SK-N-SH treated with all-trans-retinoic acid at 6 μM for 48 hours (cell line): ENCODE data around the gene PAEP.

Source experiments
- ATAC-seq: fragments of 200-7000 bp; cut with Tn5 transposase; 3 replicates; pipeline ENCODE4 v1.9.1; 2020; ENCODE audit warnings: mild to moderate bottlenecking, moderate library complexity
- ARNTL ChIP-seq: fragments of 450-650 bp; formaldehyde crosslinking; IDR thresholded peaks from 2 replicates; pipeline ENCODE4 v1.5.0; 2020; ENCODE audit warnings: low read depth, mild to moderate bottlenecking, moderate library complexity, borderline replicate concordance
- CREB5 ChIP-seq: fragments of 250-450 bp; sonication (Bioruptor Pico); IDR thresholded peaks from 2 replicates; pipeline ENCODE4 v1.5.1; 2020; ENCODE audit warnings: low read depth, mild to moderate bottlenecking, moderate library complexity
- CSDC2 ChIP-seq: fragments of 250-450 bp; sonication (Bioruptor Pico); IDR thresholded peaks from 2 replicates; pipeline ENCODE4 v1.5.0; 2020; ENCODE audit warnings: mild to moderate bottlenecking, moderate library complexity
- ESRRG ChIP-seq: fragments of 250-450 bp; sonication (Bioruptor Pico); IDR thresholded peaks from 2 replicates; pipeline ENCODE4 v1.6.1; 2021; ENCODE audit warnings: mild to moderate bottlenecking
- GLIS3 ChIP-seq: fragments of 250-450 bp; sonication (Bioruptor Pico); IDR thresholded peaks from 2 replicates; pipeline ENCODE4 v1.5.0; 2020; ENCODE audit warnings: mild to moderate bottlenecking, moderate library complexity
- ISL1 ChIP-seq: fragments of 250-450 bp; sonication (Bioruptor Pico); IDR thresholded peaks from 2 replicates; pipeline ENCODE4 v2.1.2; 2022; ENCODE audit warnings: mild to moderate bottlenecking, moderate library complexity
- OSR1 ChIP-seq: fragments of 250-450 bp; sonication (Bioruptor Pico); IDR thresholded peaks from 2 replicates; pipeline ENCODE4 v1.8.0; 2022; ENCODE audit warnings: moderate library complexity, mild to moderate bottlenecking, inconsistent platforms
- POU6F1 ChIP-seq: fragments of 250-450 bp; sonication (Bioruptor Pico); IDR thresholded peaks from 2 replicates; pipeline ENCODE4 v1.8.0; 2021; ENCODE audit warnings: low read depth, mild to moderate bottlenecking, moderate library complexity, borderline replicate concordance
- PPARA ChIP-seq: fragments of 250-450 bp; sonication (Bioruptor Pico); IDR thresholded peaks from 2 replicates; pipeline ENCODE4 v1.5.0; 2020; ENCODE audit warnings: mild to moderate bottlenecking, borderline replicate concordance
- RARB ChIP-seq: fragments of 250-450 bp; sonication (Bioruptor Pico); IDR thresholded peaks from 2 replicates; pipeline ENCODE4 v1.8.0; 2021; ENCODE audit warnings: mild to moderate bottlenecking, moderate library complexity
- SNAI2 ChIP-seq: fragments of 250-450 bp; sonication (Bioruptor Pico); IDR thresholded peaks from 2 replicates; pipeline ENCODE4 v1.5.0; 2020; ENCODE audit warnings: mild to moderate bottlenecking, moderate library complexity
- TCF4 ChIP-seq: fragments of 250-450 bp; sonication (Bioruptor Pico); IDR thresholded peaks from 2 replicates; pipeline ENCODE4 v1.8.0; 2021; ENCODE audit warnings: mild to moderate bottlenecking, moderate library complexity, borderline replicate concordance
- TOX ChIP-seq: fragments of 250-450 bp; sonication (Bioruptor Pico); IDR thresholded peaks from 2 replicates; pipeline ENCODE4 v1.8.0; 2021; ENCODE audit warnings: mild to moderate bottlenecking, moderate library complexity, borderline replicate concordance
- ZC3H10 ChIP-seq: fragments of 250-450 bp; sonication (Bioruptor Pico); IDR thresholded peaks from 2 replicates; pipeline ENCODE4 v1.5.1; 2021; ENCODE audit warnings: mild to moderate bottlenecking, moderate library complexity
- ZFP3 ChIP-seq: fragments of 250-450 bp; sonication (Bioruptor Pico); IDR thresholded peaks from 2 replicates; pipeline ENCODE4 v1.5.0; 2020; ENCODE audit warnings: mild to moderate bottlenecking, moderate library complexity
- ZFP30 ChIP-seq: fragments of 450-650 bp; formaldehyde crosslinking; IDR thresholded peaks from 2 replicates; pipeline ENCODE4 v1.5.0; 2022; ENCODE audit warnings: mild to moderate bottlenecking, moderate library complexity
- ZNF565 ChIP-seq: fragments of 450-650 bp; formaldehyde crosslinking; conservative IDR thresholded peaks from 2 replicates; pipeline ENCODE4 v1.5.0; 2020; ENCODE audit warnings: low read depth, mild to moderate bottlenecking, moderate library complexity
- ZNF70 ChIP-seq: fragments of 450-650 bp; formaldehyde crosslinking; IDR thresholded peaks from 2 replicates; pipeline ENCODE4 v1.5.0; 2020; ENCODE audit warnings: mild to moderate bottlenecking, moderate library complexity
- ZNF8 ChIP-seq: fragments of 450-650 bp; formaldehyde crosslinking; IDR thresholded peaks from 2 replicates; pipeline ENCODE4 v1.5.0; 2020; ENCODE audit warnings: mild to moderate bottlenecking, moderate library complexity
- TF ChIP-seq, protein P1 (sequence below): fragments of 250-450 bp; sonication (Bioruptor Pico); IDR thresholded peaks from 2 replicates; pipeline ENCODE4 v1.5.1; 2021; ENCODE audit warnings: mild to moderate bottlenecking, moderate library complexity
- TF ChIP-seq, protein P2 (sequence below): fragments of 250-450 bp; sonication (Bioruptor Pico); IDR thresholded peaks from 2 replicates; pipeline ENCODE4 v1.8.0; 2020; ENCODE audit warnings: mild to moderate bottlenecking, moderate library complexity, borderline replicate concordance
- TF ChIP-seq, protein P3 (sequence below): fragments of 250-450 bp; sonication (Bioruptor Pico); IDR thresholded peaks from 2 replicates; pipeline ENCODE4 v1.5.0; 2020; ENCODE audit warnings: mild to moderate bottlenecking, moderate library complexity

Gene PAEP

DNA sequence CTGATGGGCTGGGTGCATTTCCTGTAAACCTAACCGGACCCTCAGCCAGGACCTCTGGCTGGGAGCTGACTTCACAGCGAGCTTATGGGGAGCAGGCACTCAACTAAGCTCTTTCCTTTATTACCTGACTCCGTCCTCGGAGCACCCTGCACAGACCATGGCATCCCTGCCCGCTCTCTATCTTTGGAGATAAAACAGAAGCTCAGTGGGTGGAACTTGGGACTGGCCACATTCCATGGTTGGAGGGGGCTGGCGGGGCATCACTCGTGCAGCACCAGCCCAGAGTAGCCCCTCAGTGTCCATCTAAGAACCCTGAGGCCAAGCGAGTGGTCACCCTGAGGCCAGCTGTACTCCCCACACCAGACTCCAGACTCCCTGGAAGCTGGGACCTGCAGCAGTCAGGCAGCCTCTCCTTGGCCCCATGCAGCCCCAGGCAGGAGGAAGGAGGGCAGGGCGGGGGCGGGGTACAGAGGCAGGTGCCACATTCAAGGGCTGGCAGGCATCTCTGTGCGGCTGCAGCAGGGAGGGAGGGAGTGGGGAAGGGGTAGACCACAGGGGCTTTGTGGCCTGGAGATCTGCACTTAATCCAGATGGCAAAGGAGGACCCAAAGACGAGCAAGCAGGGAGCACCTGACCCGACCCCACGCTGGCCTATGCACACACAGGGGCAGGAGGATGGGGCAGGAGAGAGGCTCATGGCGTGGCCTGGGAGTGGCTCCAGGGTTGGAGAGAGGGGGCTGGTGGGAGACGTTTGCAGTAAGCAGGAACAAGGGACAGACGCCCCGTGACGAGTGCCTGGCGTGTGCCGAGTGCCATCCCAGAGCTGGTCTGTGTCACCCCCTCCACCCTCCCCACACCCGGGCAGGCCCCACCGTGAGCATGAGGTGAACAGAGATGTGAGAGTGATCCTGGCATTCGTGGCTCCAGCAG, 51.7 kb downstream of the PAEP start:
- TF ChIP-seq ISL1 (CRISPR knock-in tag) = no peak
- no peak for TF ChIP-seq GLIS3 (CRISPR knock-in tag)
- TF ChIP-seq TOX (CRISPR knock-in tag) = no peak
- TF ChIP-seq ESRRG (CRISPR knock-in tag) = no peak
- TF ChIP-seq CSDC2 = no peak
- TF ChIP-seq POU6F1 = no peak
- no peak for TF ChIP-seq PPARA (CRISPR knock-in tag)
- TF ChIP-seq SNAI2 = no peak
- TF ChIP-seq ZNF8 (CRISPR knock-in tag) = no peak
- TF ChIP-seq TCF4 = no peak
- no peak for TF ChIP-seq ZC3H10 (CRISPR knock-in tag)
- no peak for TF ChIP-seq OSR1 (CRISPR knock-in tag)
- no peak for TF ChIP-seq ZNF565 (CRISPR knock-in tag)
- no peak for TF ChIP-seq ZNF70 (CRISPR knock-in tag)
- TF ChIP-seq, protein P1, sequence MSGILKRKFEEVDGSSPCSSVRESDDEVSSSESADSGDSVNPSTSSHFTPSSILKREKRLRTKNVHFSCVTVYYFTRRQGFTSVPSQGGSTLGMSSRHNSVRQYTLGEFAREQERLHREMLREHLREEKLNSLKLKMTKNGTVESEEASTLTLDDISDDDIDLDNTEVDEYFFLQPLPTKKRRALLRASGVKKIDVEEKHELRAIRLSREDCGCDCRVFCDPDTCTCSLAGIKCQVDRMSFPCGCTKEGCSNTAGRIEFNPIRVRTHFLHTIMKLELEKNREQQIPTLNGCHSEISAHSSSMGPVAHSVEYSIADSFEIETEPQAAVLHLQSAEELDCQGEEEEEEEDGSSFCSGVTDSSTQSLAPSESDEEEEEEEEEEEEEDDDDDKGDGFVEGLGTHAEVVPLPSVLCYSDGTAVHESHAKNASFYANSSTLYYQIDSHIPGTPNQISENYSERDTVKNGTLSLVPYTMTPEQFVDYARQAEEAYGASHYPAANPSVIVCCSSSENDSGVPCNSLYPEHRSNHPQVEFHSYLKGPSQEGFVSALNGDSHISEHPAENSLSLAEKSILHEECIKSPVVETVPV (CRISPR knock-in tag) = no peak
- TF ChIP-seq ARNTL (CRISPR knock-in tag) = no peak
- no peak for TF ChIP-seq CREB5
- no peak for TF ChIP-seq RARB (CRISPR knock-in tag)
- TF ChIP-seq, all 23 proteins: peak for 0
- no peak for ATAC-seq

DNA sequence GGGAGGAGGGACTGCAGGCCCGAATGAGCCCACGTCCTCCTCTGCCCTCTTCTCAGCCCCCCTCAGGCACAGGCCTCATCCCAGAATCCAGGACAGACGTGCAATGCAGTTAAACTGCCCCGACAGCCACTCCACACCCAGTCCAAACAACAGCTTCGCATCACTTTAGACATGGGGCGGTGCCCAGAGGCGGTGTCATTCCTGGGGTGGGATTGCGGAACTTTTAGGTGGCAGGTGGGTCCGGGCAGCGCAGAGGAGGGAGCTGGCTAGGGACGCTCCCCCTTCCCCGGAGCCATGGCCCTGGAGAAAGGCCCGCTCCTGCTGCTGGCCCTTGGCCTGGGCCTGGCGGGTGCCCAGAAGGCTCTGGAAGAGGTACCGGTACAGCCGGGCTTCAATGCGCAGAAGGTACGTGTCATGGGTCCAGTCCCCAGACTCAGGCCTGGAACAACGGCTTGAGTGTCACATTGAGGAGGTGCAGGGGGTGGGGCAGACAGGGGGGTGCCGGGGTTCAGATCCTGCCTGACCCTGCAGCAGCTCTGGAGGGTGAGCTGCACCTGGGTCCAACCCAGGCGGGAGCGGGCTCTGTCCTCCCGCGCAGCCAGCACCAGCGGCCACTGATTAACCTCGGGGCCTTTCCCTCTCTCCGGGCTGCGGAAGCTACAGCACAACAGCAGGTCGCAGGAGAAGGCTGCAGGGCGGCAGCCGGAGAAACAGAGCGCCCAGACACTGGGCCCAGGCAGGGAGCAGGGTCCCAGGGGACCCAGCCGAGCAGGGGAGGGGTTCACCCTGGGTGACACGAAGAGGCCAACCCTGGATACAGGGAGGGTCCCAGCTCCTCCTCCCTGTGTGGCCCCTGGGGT, 52.6 kb downstream of the PAEP start:
- ATAC-seq = no peak
- no peak for TF ChIP-seq ZFP30 (CRISPR knock-in tag)
- TF ChIP-seq, all 23 proteins: peak for 0

DNA sequence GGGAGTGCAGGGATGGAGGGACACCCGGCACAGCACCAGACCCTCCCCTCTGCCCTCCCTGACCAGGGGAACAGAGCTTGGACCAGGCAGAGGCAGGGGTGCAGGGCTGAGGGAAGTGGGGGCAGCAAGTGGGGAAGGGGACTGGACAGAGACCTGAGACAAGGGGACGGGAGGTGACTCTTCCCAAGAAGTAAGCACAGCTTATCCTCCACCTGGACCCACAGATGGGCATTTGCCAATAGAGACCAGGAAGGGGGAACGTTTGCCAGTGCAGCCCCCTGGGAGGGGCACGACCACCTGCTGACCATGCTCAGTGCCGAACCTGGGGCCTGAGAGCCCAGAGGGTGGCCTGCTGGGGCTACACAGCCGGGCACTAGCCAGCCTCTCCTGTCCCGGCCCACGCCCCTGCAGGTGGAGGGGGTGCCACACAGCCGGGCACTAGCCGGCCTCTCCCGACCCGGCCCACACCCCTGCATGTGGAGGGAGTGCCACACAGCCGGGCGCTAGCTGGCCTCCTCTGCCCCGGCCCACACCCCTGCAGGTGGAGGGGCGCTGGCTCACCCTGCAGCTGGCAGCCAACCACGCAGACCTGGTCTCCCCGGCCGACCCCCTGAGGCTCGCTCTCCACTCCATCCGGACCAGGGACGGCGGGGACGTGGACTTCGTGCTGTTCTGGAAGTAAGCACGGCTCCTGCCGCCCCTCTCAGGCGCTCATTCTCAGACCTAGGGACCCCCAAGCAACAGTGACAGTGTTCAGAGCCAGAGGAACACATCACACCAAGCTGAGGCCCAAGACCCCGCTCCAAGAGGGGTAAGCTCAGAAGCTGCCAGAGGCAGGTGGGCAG, 53.5 kb downstream of the PAEP start:
- TF ChIP-seq ZNF70 (CRISPR knock-in tag) = no peak
- no peak for TF ChIP-seq SNAI2

GRCh38 chr9:135615666-135616618, 54.4 kb downstream of the PAEP start:
- ATAC-seq = no peak
- TF ChIP-seq ZFP3 (CRISPR knock-in tag) (no peak), ZFP30 (CRISPR knock-in tag) (no peak), ZNF8 (CRISPR knock-in tag) (no peak), CREB5 (no peak), ZC3H10 (CRISPR knock-in tag) (no peak), SNAI2 (no peak)
- TF ChIP-seq, protein P2, sequence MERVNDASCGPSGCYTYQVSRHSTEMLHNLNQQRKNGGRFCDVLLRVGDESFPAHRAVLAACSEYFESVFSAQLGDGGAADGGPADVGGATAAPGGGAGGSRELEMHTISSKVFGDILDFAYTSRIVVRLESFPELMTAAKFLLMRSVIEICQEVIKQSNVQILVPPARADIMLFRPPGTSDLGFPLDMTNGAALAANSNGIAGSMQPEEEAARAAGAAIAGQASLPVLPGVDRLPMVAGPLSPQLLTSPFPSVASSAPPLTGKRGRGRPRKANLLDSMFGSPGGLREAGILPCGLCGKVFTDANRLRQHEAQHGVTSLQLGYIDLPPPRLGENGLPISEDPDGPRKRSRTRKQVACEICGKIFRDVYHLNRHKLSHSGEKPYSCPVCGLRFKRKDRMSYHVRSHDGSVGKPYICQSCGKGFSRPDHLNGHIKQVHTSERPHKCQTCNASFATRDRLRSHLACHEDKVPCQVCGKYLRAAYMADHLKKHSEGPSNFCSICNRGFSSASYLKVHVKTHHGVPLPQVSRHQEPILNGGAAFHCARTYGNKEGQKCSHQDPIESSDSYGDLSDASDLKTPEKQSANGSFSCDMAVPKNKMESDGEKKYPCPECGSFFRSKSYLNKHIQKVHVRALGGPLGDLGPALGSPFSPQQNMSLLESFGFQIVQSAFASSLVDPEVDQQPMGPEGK = no peak
- TF ChIP-seq, protein P3, sequence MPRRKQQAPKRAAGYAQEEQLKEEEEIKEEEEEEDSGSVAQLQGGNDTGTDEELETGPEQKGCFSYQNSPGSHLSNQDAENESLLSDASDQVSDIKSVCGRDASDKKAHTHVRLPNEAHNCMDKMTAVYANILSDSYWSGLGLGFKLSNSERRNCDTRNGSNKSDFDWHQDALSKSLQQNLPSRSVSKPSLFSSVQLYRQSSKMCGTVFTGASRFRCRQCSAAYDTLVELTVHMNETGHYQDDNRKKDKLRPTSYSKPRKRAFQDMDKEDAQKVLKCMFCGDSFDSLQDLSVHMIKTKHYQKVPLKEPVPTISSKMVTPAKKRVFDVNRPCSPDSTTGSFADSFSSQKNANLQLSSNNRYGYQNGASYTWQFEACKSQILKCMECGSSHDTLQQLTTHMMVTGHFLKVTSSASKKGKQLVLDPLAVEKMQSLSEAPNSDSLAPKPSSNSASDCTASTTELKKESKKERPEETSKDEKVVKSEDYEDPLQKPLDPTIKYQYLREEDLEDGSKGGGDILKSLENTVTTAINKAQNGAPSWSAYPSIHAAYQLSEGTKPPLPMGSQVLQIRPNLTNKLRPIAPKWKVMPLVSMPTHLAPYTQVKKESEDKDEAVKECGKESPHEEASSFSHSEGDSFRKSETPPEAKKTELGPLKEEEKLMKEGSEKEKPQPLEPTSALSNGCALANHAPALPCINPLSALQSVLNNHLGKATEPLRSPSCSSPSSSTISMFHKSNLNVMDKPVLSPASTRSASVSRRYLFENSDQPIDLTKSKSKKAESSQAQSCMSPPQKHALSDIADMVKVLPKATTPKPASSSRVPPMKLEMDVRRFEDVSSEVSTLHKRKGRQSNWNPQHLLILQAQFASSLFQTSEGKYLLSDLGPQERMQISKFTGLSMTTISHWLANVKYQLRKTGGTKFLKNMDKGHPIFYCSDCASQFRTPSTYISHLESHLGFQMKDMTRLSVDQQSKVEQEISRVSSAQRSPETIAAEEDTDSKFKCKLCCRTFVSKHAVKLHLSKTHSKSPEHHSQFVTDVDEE (CRISPR knock-in tag) = no peak

More for the DNA sequence above, 53.5 kb downstream of the PAEP start:
- no peak for ATAC-seq
